Naive B cell (primary cell): ENCODE measurements around the gene PSMB2. TPM values are rescaled to one million over a fixed set of nuclear protein-coding genes. Genes with fewer than 3 reads are reported as not detected.
A peak's percentile ranks its signal among the peaks of the same experiment; 100 is the strongest.

Experiments used
- ATAC-seq, 2 donors: fragments of 150-1000 bp; cut with Tn5 transposase; 2 replicates each; pipeline ENCODE4 v1.10.0; 2021; ENCODE audit warnings: low read depth in 2 of 2, mild to moderate bottlenecking in 2 of 2, moderate library complexity in 2 of 2
- DNase-seq: peaks from one replicate; pipeline ENCODE4 v3.0.0; 2022
- H3K27ac Mint-ChIP-seq, 6 donors: one replicate each; pipeline ENCODE4 v1.8.0; 2020 to 2022; ENCODE audit warnings: mild to moderate bottlenecking in 6 of 6, mixed read lengths in 6 of 6, moderate library complexity in 5 of 6, inconsistent platforms in 2 of 6
- H3K27me3 Mint-ChIP-seq, 3 donors: one replicate each; pipeline ENCODE4 v1.8.0; 2021 to 2022; ENCODE audit warnings: mixed read lengths in 3 of 3, mild to moderate bottlenecking in 1 of 3
- H3K36me3 Mint-ChIP-seq, 2 donors: one replicate each; pipeline ENCODE4 v1.8.0; 2020 to 2022; ENCODE audit warnings: mixed read lengths in 2 of 2, inconsistent platforms in 1 of 2, mild to moderate bottlenecking in 1 of 2
- H3K4me1 Mint-ChIP-seq, 3 donors: one replicate each; pipeline ENCODE4 v1.8.0; 2020 to 2022; ENCODE audit warnings: mixed read lengths in 3 of 3, inconsistent platforms in 1 of 3, mild to moderate bottlenecking in 1 of 3, moderate library complexity in 1 of 3
- H3K4me3 Mint-ChIP-seq, 8 donors: one replicate each; pipeline ENCODE4 v1.8.0; 2020 to 2022; ENCODE audit warnings: mild to moderate bottlenecking in 8 of 8, mixed read lengths in 8 of 8, moderate library complexity in 8 of 8, inconsistent platforms in 2 of 8
- H3K9me3 Mint-ChIP-seq, 7 donors: one replicate each; pipeline ENCODE4 v1.8.0; 2020 to 2022; ENCODE audit warnings: mixed read lengths in 7 of 7, mild to moderate bottlenecking in 5 of 7, inconsistent platforms in 2 of 7, moderate library complexity in 1 of 7
- polyA plus RNA-seq, 6 donors: library from polyadenylated mRNA; unstranded; fragments of 300-500 nt; fragmentation: Illumina TruSeq; gene quantifications; one replicate each; pipeline ENCODE4 v1.2.3, GENCODE V29; 2021; ENCODE audit warnings: low read depth in 6 of 6

Gene PSMB2
- polyA plus RNA-seq, 6 donors from 2014 or later = 59.7 to 69.0 (median 65.9) TPM

DNA sequence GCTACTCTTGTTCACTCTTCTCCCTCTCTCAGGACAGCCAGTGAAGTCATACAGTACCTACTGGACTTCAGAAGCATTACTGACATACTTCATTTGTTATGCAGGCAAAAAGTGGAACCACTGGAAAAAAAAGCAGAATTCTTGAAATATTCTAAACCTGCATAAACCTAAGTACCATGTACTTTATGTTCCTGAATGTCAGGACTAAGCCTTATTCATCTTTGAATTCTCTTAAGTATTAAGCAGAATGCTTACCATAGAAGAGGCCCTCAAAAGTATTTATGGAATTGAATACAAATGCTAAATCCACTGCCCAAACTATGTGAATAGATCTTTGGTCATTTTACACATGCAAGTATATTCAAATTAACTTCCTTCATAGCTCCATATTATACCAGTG lies 7.8 kb downstream of the PSMB2 start:
- ATAC-seq (no peak), DNase-seq (no peak)
- no peak overlapping the region for H3K4me3 Mint-ChIP-seq
- no peak overlapping the region for H3K27ac Mint-ChIP-seq
- H3K9me3 Mint-ChIP-seq = no peaks in the 10 kb centered on the region
- H3K36me3 Mint-ChIP-seq = peaks cover 0 to 12% of the 10 kb centered on the region in 2 donors
- peaks cover 7 to 14% (median 13%) of the 10 kb centered on the region in 3 donors for H3K4me1 Mint-ChIP-seq
- H3K27me3 Mint-ChIP-seq = no peaks in the 10 kb centered on the region

DNA sequence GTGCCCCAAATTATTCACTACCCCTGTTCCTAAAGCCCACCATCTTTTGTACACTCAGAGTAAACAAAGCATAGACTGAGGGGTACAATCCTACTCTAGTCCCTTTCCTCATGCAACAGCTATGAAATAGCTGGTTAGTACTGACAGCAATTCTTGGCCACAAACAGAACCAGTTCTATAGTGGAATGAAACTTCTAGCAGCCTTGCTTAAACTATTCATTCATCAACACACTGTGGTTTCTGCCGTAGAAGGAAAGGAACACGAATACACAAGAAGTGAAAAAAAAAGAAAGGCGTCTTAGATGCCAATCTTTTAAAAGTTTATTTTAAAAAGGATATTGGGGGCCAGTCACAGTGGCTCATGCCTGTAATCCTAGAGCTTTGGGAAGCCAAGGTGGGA lies 9.9 kb downstream of the PSMB2 start:
- H3K36me3 Mint-ChIP-seq = peaks cover 0 to 15% of the 10 kb centered on the region in 2 donors
- DNase-seq (no peak), ATAC-seq (no peak)
- H3K27ac Mint-ChIP-seq = no peak overlapping the region
- no peaks in the 10 kb centered on the region for H3K9me3 Mint-ChIP-seq
- no peak overlapping the region for H3K4me3 Mint-ChIP-seq
- no peaks in the 10 kb centered on the region for H3K27me3 Mint-ChIP-seq
- peaks cover 0 to under 1% (median 0%) of the 10 kb centered on the region in 3 donors for H3K4me1 Mint-ChIP-seq

DNA sequence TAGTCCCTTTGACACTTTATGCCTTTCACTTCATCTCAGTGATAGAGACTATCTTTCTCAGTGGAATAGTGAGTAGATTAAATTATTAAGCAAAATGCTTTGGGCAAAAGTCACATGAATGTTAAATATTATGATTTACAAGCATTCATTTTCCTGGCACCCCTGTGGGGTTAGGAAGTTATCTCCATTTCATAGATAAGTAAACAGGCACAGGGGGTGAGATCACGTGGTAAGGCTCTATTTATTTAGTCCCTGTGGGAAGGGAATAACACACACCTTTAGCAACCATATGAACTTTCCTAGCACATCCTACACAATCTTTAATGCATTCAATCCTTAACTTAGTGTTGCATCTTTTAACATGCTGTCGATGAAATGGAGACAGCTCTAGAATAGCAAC lies 12.3 kb downstream of the PSMB2 start:
- ATAC-seq (no peak), DNase-seq (no peak)
- Mint-ChIP-seq H3K27me3 (no peaks in the 10 kb centered on the region), H3K36me3 (peaks cover 0 to 9% of the 10 kb centered on the region in 2 donors), H3K4me1 (peaks cover 0 to 5% (median 0%) of the 10 kb centered on the region in 3 donors), H3K9me3 (no peaks in the 10 kb centered on the region), H3K4me3 (no peak overlapping the region), H3K27ac (no peak overlapping the region)

DNA sequence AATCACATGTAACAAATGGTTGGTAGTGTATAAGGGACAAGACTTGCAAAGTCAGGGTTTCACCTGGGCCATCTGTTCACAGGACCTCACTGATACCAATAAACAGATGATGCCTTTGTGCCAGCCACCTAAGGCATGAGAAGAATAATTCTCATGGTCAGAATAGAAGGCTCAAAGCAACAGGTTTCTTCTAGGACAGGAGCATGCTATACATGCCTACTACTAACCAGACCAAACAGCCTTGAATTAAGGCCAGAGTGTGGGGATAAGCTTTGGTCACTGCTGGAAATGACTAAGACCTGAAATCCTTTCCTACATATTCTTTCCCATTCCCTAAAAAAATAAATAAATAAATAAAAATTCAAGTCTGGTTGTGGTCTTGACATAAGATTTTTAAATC lies 17.5 kb downstream of the PSMB2 start:
- ATAC-seq = no peak

DNA sequence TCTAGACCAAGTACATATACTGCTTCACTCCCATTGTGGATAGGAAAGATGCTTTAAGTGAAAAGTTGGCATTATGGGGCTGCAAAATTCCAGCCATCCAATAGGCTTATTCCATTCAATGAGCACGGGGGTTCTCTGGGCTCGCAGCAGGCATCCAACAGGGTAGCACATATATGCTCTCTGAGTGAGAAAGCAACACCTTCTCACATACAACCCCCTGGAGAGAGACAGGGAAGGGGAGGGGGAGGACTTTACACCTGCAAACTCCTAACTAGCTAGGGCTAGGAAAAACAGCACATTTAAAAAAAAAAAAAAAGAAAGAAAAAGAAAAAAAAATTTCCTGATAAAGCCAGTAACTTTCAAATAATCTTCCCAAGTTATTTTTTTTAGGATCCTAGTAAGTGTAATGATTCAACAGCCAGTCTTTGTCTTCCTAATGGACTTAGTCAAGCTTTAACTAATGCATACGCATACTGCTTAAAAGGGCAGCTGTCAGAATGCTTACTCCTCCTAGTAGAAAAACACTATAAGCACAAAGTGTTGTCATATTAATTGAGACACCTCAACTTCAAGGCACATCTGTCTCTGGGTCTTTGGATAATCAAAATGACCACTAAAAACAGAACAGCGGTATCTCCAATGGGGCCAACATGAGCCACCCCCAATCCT lies 18.7 kb downstream of the PSMB2 start:
- peak overlapping the region in 1 of 6 donors; percentile 24 for H3K27ac Mint-ChIP-seq
- H3K36me3 Mint-ChIP-seq = peaks cover 0 to 8% of the 10 kb centered on the region in 2 donors
- peaks cover 0 to 11% (median 5%) of the 10 kb centered on the region in 3 donors for H3K4me1 Mint-ChIP-seq
- H3K4me3 Mint-ChIP-seq = no peak overlapping the region
- no peaks in the 10 kb centered on the region for H3K9me3 Mint-ChIP-seq
- ATAC-seq = no peak
- H3K27me3 Mint-ChIP-seq = no peaks in the 10 kb centered on the region
- no peak for DNase-seq

More for the DNA sequence above, 17.5 kb downstream of the PSMB2 start:
- H3K4me1 Mint-ChIP-seq = peaks cover 0 to 5% (median 0%) of the 10 kb centered on the region in 3 donors
- DNase-seq = no peak
- H3K36me3 Mint-ChIP-seq = peaks cover 0 to 5% of the 10 kb centered on the region in 2 donors
- no peak overlapping the region for H3K4me3 Mint-ChIP-seq
- no peaks in the 10 kb centered on the region for H3K9me3 Mint-ChIP-seq
- no peaks in the 10 kb centered on the region for H3K27me3 Mint-ChIP-seq
- H3K27ac Mint-ChIP-seq = no peak overlapping the region

DNA sequence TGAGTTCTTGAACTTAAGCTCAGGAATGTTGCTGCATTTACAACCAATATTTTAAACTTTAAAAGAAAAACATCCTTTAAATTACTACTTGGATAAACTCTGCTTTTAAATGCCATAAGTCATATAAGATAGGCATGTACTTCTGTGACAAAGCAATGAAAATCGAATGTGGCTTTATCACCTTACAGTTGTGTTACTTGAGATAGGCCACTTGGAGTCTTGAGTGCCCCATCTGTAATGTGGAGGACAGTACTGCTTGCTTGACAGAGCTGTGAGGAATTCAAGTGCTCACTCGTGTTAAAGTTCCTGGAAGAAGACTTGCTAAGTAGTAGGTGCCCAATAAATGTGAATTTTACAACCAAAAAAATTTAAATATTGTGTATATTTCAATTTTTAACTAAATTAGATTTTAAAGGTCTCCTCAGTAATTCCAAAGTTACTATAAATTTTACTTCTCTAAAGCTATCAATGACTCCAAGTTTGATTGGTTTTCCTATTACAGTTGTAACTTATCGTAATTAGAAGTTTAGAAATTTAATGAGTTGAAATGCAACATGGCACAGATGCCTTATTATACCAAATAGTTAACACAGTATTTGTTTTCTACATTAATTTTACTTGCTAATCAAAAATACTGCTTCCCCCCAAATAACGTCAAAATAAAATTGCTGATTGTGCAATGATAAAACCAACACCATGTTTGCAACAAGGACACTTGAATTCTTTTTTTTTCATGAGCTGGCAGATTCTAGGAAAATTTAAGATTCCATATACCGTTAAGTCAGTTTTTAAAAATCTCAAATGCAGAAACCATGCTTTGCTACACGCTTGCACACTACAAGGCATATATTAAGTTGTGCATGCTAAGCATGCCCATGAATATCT lies 21.8 kb downstream of the PSMB2 start:
- Mint-ChIP-seq H3K4me1 (peaks cover 2 to 13% (median 13%) of the 10 kb centered on the region in 3 donors), H3K27me3 (no peaks in the 10 kb centered on the region), H3K27ac (peak overlapping the region in 1 of 6 donors; percentile 1), H3K4me3 (no peak overlapping the region), H3K9me3 (no peaks in the 10 kb centered on the region), H3K36me3 (peaks cover 6 to 11% of the 10 kb centered on the region in 2 donors)
- ATAC-seq (no peak), DNase-seq (no peak)

DNA sequence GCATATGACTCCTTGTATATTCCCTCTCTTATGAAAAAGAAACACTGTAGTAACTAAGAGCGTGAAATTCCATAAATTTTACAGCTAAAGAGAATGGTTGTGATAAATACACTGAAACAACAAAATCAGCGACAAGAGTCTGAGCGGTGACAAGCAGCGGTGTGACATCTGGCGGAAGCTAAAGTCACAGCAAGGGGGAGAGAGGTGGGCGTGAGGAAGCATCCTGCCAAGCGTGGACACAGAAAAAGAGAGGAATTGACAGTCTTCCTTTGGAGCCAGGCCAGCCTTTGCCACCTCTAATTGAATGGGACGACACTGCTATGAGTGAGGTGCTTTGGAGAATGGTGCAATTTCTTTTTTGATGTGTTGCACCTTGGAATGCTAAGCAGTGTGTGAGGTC lies 25.9 kb downstream of the PSMB2 start:
- DNase-seq (no peak), ATAC-seq (no peak)
- no peak overlapping the region for H3K4me3 Mint-ChIP-seq
- no peaks in the 10 kb centered on the region for H3K9me3 Mint-ChIP-seq
- H3K27ac Mint-ChIP-seq = peak overlapping the region in 2 of 6 donors; percentile 13 to 61
- H3K36me3 Mint-ChIP-seq = peaks cover 6 to 11% of the 10 kb centered on the region in 2 donors
- H3K4me1 Mint-ChIP-seq = peaks cover 2 to 19% (median 13%) of the 10 kb centered on the region in 3 donors
- no peaks in the 10 kb centered on the region for H3K27me3 Mint-ChIP-seq

DNA sequence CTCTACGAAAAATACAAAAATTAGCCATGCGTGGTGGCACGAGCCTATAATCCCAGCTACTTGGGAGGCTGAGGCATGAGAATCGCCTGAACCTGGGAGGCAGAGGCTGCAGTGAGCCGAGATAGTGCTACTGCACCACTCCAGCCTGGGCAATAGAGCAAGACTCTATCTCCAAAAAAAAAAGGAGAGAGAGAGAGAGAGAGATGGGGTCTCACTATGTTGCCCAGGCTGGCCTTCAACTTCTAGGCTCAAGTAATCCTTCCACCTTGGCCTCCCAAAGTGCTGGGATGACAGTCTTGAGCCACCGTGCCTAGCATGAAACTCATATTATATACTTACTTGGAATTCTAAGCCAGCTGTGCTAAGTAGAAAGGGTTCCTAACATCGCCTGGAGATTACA lies 29.7 kb downstream of the PSMB2 start:
- DNase-seq (no peak), ATAC-seq (no peak)
- H3K27me3 Mint-ChIP-seq = no peaks in the 10 kb centered on the region
- no peaks in the 10 kb centered on the region for H3K9me3 Mint-ChIP-seq
- no peak overlapping the region for H3K4me3 Mint-ChIP-seq
- H3K36me3 Mint-ChIP-seq = peaks cover 12 to 23% of the 10 kb centered on the region in 2 donors
- peaks cover 4 to 19% (median 11%) of the 10 kb centered on the region in 3 donors for H3K4me1 Mint-ChIP-seq
- no peak overlapping the region for H3K27ac Mint-ChIP-seq

DNA sequence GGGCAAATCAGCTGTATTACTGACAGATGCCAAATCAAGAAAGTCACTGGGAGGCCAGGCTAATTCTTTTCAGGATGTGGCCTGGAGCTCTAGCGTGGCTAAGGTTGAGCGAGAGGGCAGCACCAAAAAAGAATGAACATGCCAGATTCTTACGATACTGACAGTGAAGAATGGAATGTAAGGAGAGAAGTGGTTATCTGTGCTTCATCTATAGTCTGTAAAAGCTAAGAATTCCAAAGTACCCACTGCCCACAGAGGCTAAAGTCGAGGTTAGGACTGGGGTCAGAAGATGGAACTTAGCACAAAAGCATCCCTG lies 35.5 kb downstream of the PSMB2 start:
- Mint-ChIP-seq H3K9me3 (no peaks in the 10 kb centered on the region), H3K27ac (no peak overlapping the region), H3K36me3 (peaks cover 27 to 30% of the 10 kb centered on the region in 2 donors), H3K27me3 (no peaks in the 10 kb centered on the region), H3K4me3 (no peak overlapping the region), H3K4me1 (peaks cover 0 to 10% (median 9%) of the 10 kb centered on the region in 3 donors)
- no peak for DNase-seq
- no peak for ATAC-seq

DNA sequence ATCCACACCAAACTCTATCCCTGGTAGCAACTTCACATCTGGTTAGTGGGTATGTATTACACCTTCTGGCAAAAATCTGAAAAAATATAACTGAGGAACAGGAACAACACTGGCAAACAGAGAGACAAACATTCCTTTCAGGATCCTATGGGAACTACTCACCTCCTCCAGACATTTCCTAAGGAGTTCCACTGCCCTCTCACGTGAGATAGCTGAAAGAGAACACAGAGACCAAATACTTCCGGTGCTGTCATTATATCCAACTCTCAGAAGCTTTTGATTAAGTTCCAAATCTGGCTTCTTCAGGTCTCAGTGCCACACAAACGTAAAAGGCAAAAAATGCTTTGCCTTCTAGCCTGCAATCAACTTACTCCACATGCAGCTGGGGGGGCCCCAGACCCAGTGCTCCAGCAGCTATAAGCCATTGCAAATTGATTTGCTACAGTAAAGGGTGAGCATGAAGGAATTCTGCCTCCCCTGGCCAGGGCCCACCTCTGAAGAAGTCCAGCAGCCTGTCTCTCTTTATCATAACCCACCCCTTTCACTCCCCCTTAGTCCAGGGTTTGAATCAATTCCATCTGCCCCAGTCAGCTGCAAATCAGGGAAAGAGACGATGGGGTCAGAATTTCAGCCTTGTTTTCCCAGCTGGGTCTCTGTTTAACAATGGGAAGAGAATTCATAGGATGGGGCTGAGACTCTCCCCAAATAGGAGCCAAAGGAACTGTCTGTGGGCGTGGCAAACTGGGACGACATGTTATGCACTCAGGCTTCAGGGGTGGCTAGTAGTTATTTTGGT lies 36.1 kb downstream of the PSMB2 start:
- ATAC-seq = no peak
- peak overlapping the region in 1 of 6 donors; percentile 59 for H3K27ac Mint-ChIP-seq
- H3K36me3 Mint-ChIP-seq = peaks cover 27 to 30% of the 10 kb centered on the region in 2 donors

DNA sequence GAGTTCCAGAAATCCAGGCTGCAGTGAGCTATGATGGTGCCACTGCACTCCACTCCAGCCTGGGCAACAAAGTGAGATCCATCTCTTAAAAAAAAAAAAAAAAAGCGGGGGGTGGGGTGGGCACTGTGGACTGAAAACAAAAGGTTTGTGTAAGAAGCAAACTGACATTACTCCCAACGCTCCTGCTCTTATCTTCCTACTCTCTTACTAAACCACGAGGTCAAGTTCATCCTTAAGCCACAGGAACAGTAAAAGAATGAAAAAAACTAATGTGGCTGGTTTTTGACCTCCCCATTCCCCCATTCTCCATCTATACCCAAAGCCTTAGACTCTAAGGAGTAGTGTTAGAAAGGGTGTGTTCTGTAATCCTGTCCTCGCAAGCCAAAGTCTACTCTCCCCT lies 37.4 kb downstream of the PSMB2 start:
- Mint-ChIP-seq H3K4me1 (peaks cover 0 to 10% (median 9%) of the 10 kb centered on the region in 3 donors), H3K9me3 (no peaks in the 10 kb centered on the region), H3K27ac (no peak overlapping the region), H3K36me3 (peaks cover 24 to 26% of the 10 kb centered on the region in 2 donors), H3K4me3 (peak overlapping the region in 1 of 8 donors; percentile 29), H3K27me3 (no peaks in the 10 kb centered on the region)
- ATAC-seq = no peak
- no peak for DNase-seq

More for the DNA sequence above, 36.1 kb downstream of the PSMB2 start:
- no peaks in the 10 kb centered on the region for H3K9me3 Mint-ChIP-seq
- peaks cover 0 to 10% (median 9%) of the 10 kb centered on the region in 3 donors for H3K4me1 Mint-ChIP-seq
- no peaks in the 10 kb centered on the region for H3K27me3 Mint-ChIP-seq
- no peak overlapping the region for H3K4me3 Mint-ChIP-seq
- DNase-seq = no peak

DNA sequence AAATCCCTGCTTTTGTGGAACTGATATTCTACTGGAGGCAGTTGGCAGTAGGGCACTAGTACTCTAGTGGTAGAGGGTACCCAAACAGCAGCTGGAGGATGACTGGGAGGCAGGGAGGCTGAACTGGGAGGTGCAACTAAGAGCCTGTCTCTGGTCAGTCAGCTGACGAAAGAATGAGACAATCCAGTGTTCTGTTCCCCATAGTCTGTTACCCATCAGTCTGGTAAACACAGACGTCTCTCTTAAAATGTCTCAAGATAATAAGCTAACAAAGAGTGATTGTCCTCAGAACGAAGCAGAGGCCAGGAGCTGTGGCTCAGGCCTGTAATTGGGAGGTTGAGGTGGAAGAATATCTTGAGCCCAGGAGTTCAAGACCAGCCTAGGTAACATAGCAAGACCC lies 37.9 kb downstream of the PSMB2 start:
- H3K4me3 Mint-ChIP-seq = no peak overlapping the region
- no peak overlapping the region for H3K27ac Mint-ChIP-seq
- no peaks in the 10 kb centered on the region for H3K9me3 Mint-ChIP-seq
- no peaks in the 10 kb centered on the region for H3K27me3 Mint-ChIP-seq
- ATAC-seq = no peak
- H3K4me1 Mint-ChIP-seq = peaks cover 0 to 10% (median 9%) of the 10 kb centered on the region in 3 donors
- no peak for DNase-seq
- H3K36me3 Mint-ChIP-seq = peaks cover 22 to 24% of the 10 kb centered on the region in 2 donors

DNA sequence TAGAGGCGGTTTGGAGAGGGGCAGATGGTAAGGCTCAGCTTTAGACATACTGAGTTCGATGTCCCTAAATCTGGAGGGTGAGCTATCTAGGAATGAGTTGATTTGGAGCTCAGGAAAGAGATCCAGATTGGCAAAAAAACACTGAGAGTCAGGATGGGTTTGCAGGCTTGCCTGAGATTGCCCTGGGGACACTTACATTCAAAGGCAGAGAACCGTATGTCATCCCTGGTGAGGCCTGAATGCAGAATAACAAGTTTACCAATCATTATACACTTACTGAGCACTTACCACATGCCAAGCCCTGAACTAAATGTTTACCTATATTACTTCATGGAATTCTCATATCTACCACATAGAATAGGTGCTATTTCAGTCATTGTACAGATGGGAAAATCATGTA lies 40.7 kb downstream of the PSMB2 start:
- ATAC-seq (no peak), DNase-seq (no peak)
- Mint-ChIP-seq H3K36me3 (peaks cover 4 to 17% of the 10 kb centered on the region in 2 donors), H3K27ac (no peak overlapping the region), H3K4me3 (no peak overlapping the region), H3K4me1 (no peaks in the 10 kb centered on the region), H3K27me3 (no peaks in the 10 kb centered on the region), H3K9me3 (no peaks in the 10 kb centered on the region)
